Measurements from ENCODE around the gene TRAF1.

GRCh38 chr9:120922404-120923195 is 4.0 kb downstream of the TRAF1 start:
- TF ChIP-seq TFDP2 (CRISPR knock-in tag; IDR thresholded peaks at IDR 0.05) (no peak), CTCF (CRISPR knock-in tag; IDR thresholded peaks at IDR 0.05) (no peak), RFX5 (IDR thresholded peaks at IDR 0.05; ENCODE audit: low read depth, low read length) (no peak), ZBTB20 (CRISPR knock-in tag; IDR thresholded peaks at IDR 0.05; ENCODE audit: borderline replicate concordance, low read depth) (no peak), ZNF768 (CRISPR knock-in tag; IDR thresholded peaks at IDR 0.05) (no peak), CHD4 (IDR thresholded peaks at IDR 0.05; ENCODE audit: borderline replicate concordance, low read length) (no peak), POLR2G (IDR thresholded peaks at IDR 0.05; ENCODE audit: low read depth, low read length) (no peak), ZNF383 (CRISPR knock-in tag; IDR thresholded peaks at IDR 0.05; ENCODE audit: borderline replicate concordance) (no peak), SUZ12 (IDR thresholded peaks at IDR 0.05; ENCODE audit: low read depth, low read length) (no peak), HNRNPL (IDR thresholded peaks at IDR 0.05; ENCODE audit: low read depth, low read length) (no peak), ZNF33A (CRISPR knock-in tag; IDR thresholded peaks at IDR 0.05; ENCODE audit: borderline replicate concordance) (no peak)

Data from HepG2 (cell line).